Measurements from ENCODE around the gene KRTCAP2. TPM values are rescaled to one million over a fixed set of nuclear protein-coding genes. Genes with fewer than 3 reads are reported as not detected.

KRTCAP2 gene
- total and polyA plus RNA-seq, 10 of the 15 experiments (the other 5 are each of a cell fraction or from before 2014, with no cell fraction given), result 61.3 to 238 (median 141) TPM

- 0 out of 3 replicates have a peak, but pooled peaks of 1 of the 2 experiments have one; percentile 16 for TF ChIP-seq EGR1 (IDR thresholded peaks at IDR 0.05; ENCODE audit: borderline replicate concordance in 1 of 2, low read depth in 2 of 2, low read length in 2 of 2)
- no peak for TF ChIP-seq ZBTB33 (IDR thresholded peaks at IDR 0.05)
- peak; percentile 45 for TF ChIP-seq SP1 (IDR thresholded peaks at IDR 0.05; ENCODE audit: low read depth, low read length)
- TF ChIP-seq MXI1 (IDR thresholded peaks at IDR 0.05; ENCODE audit: low read depth, low read length), result peak; percentile 43; the same call in 1 of the 2 replicates
- 0 out of 2 replicates have a peak, but pooled peaks have one; percentile 45 for TF ChIP-seq ZNF592 (IDR thresholded peaks at IDR 0.05)
- peak; percentile 67 for TF ChIP-seq BCL3 (IDR thresholded peaks at IDR 0.05; ENCODE audit: borderline replicate concordance, insufficient read depth, low read depth, low read length, poor library complexity, severe bottlenecking)
- TF ChIP-seq ESRRA (IDR thresholded peaks at IDR 0.05; ENCODE audit: low read length), result no peak
- TF ChIP-seq CTCF (IDR thresholded peaks at IDR 0.05 in 2 of 3, conservative IDR thresholded peaks at IDR 0.05 in 1 of 3; ENCODE audit: control insufficient read depth in 2 of 3, extremely low read depth in 1 of 3, insufficient read depth in 1 of 3, low read depth in 3 of 3, low read length in 3 of 3), result peak; percentile 19 to 28 (median 28); a peak in 3 of 6 replicates
- no peak for TF ChIP-seq NFYB (IDR thresholded peaks at IDR 0.05; ENCODE audit: insufficient read depth, low read depth, low read length)
- no peak for TF ChIP-seq TBL1XR1 (IDR thresholded peaks at IDR 0.05; ENCODE audit: low read depth, low read length)
- peak; percentile 95 for TF ChIP-seq HDGF (IDR thresholded peaks at IDR 0.05)
- TF ChIP-seq MTA2 (IDR thresholded peaks at IDR 0.05; ENCODE audit: low read depth), result peak; percentile 78
- TF ChIP-seq MEF2A (IDR thresholded peaks at IDR 0.05; ENCODE audit: insufficient read depth, low read depth, low read length), result no peak
- peak; percentile 55; the same call in 1 of the 2 replicates for TF ChIP-seq SMARCA5 (IDR thresholded peaks at IDR 0.05)
- no peak for TF ChIP-seq ZNF622 (IDR thresholded peaks at IDR 0.05)
- TF ChIP-seq PML (IDR thresholded peaks at IDR 0.05; ENCODE audit: low read length), result no peak
- no peak for TF ChIP-seq YBX1 (IDR thresholded peaks at IDR 0.05)
- TF ChIP-seq YY1 (IDR thresholded peaks at IDR 0.05; ENCODE audit: low read depth, low read length), result no peak
- no peak; the same call in 1 of the 2 replicates for TF ChIP-seq ZNF217 (IDR thresholded peaks at IDR 0.05)
- peak; percentile 57; the same call in 1 of the 3 replicates for TF ChIP-seq POU2F2 (IDR thresholded peaks at IDR 0.05; ENCODE audit: borderline replicate concordance, low read depth, low read length)
Measured at GRCh38 chr1:155184835-155185782, 12.0 kb upstream of the KRTCAP2 start (continued).

Measured in GM12878 (cell line).